Prostate gland (tissue), 2 donors: ENCODE data around the gene PAPPA. TPM values are rescaled to one million over a fixed set of nuclear protein-coding genes. Genes with fewer than 3 reads are reported as not detected.

Source experiments
- DNase-seq: peaks from one replicate; pipeline ENCODE4 v3.0.0-alpha.2; 2019; ENCODE audit warnings: low spot score
- H3K27ac ChIP-seq, 2 donors: fragments of 200-600 bp; sonication (generic); 2 replicates each; pipeline ENCODE4 v1.5.1; 2017 to 2019
- H3K27me3 ChIP-seq: fragments of 200-600 bp; sonication (generic); replicated peaks from 2 replicates; pipeline ENCODE4 v1.5.1; 2019; ENCODE audit not compliant: insufficient read depth
- H3K36me3 ChIP-seq, 2 donors: fragments of 200-600 bp; sonication (generic); 1 replicate in 1 of 2; 2 replicates in 1 of 2; pipeline versions ENCODE4 v1.5.1 to v1.8.1; 2017 to 2019
- H3K4me1 ChIP-seq: fragments of 200-600 bp; sonication (generic); replicated peaks from 2 replicates; pipeline ENCODE4 v1.5.1; 2019
- H3K4me3 ChIP-seq, 2 donors: fragments of 200-600 bp; sonication (generic); 2 replicates each; pipeline ENCODE4 v1.5.1; 2017 to 2019
- H3K9me3 ChIP-seq: fragments of 200-600 bp; sonication (generic); 2 replicates; pipeline ENCODE4 v1.5.1; 2017
- CTCF ChIP-seq, 4 experiments: fragments of 200-600 bp in 2 of 4; fragments of 450-650 bp in 2 of 4; sonication (generic) in 2 of 4; IDR thresholded peaks; 1 replicate in 3 of 4; 2 replicates in 1 of 4; pipeline ENCODE4 v1.5.1; 2016 to 2019; ENCODE audit warnings: antibody characterized with exemption in 4 of 4, mild to moderate bottlenecking in 2 of 4, moderate library complexity in 2 of 4
- POLR2A ChIP-seq: fragments of 450-650 bp; IDR thresholded peaks from one replicate; pipeline ENCODE4 v1.6.1; 2016; ENCODE audit warnings: antibody characterized with exemption, mild to moderate bottlenecking
- POLR2AphosphoS5 ChIP-seq: sonication (generic); formaldehyde crosslinking; IDR thresholded peaks from one replicate; pipeline ENCODE4 v1.6.1; 2017; ENCODE audit warnings: antibody characterized with exemption
- WGBS: methylation state at CpG from one replicate; pipeline ENCODE4 v1.1.5; 2018; 5-methylcytosine and 5-hydroxymethylcytosine counted together
- intact Hi-C: fragments of 100-400 bp; cut with DNase I; formaldehyde crosslinking; loops from one replicate; pipeline ENCODE4 v1.14.2; 2022
- total RNA-seq, 2 donors: library from RNA; depleted of rRNA; stranded (reverse); fragments of >200 nt; gene quantifications; one replicate each; pipeline ENCODE4 v1.1.0, GENCODE V29; 2016

Gene PAPPA
- total RNA-seq, 2 donors from 2014 or later: 0.27 to 1.8 TPM

GRCh38 chr9:116435706-116436105 is 282.1 kb downstream of the PAPPA start:
- Histone ChIP-seq H3K9me3 (no peaks in the 10 kb centered on the region), H3K27ac (no peak overlapping the region), H3K4me1 (no peaks in the 10 kb centered on the region), H3K4me3 (no peak overlapping the region), H3K36me3 (no peaks in the 10 kb centered on the region), H3K27me3 (no peaks in the 10 kb centered on the region)
- no peak for TF ChIP-seq POLR2AphosphoS5
- TF ChIP-seq POLR2A: no peak
- no peak for TF ChIP-seq CTCF (IDR thresholded peaks at IDR 0.05)
- 54% methylated on average over 4 of the region's 4 CpGs for WGBS
- intact Hi-C loops: no loop called here
- DNase-seq: no peak

- Histone ChIP-seq H3K27ac (no peak overlapping the region), H3K9me3 (no peaks in the 10 kb centered on the region), H3K27me3 (no peaks in the 10 kb centered on the region), H3K4me3 (no peak overlapping the region), H3K36me3 (no peaks in the 10 kb centered on the region), H3K4me1 (no peaks in the 10 kb centered on the region)
- WGBS: 100% methylated on average over 1 of the region's 1 CpG
- intact Hi-C loops: no loop called here
- no peak for DNase-seq
- TF ChIP-seq POLR2A (no peak), POLR2AphosphoS5 (no peak), CTCF (IDR thresholded peaks at IDR 0.05) (no peak)
These were observed 282.5 kb downstream of the PAPPA start for GRCh38 chr9:116436121-116436520.

- Histone ChIP-seq H3K4me1 (no peaks in the 10 kb centered on the region), H3K27me3 (no peaks in the 10 kb centered on the region)
- 78% methylated on average over 11 of the region's 11 CpGs for WGBS
These were observed 284.1 kb downstream of the PAPPA start for GRCh38 chr9:116437411-116438370.

GRCh38 chr9:116442528-116442927 is 288.9 kb downstream of the PAPPA start:
- DNase-seq: no peak
- no peak overlapping the region for H3K4me3 ChIP-seq
- no peak overlapping the region for H3K27ac ChIP-seq
- intact Hi-C loops: no loop called here
- H3K9me3 ChIP-seq: no peaks in the 10 kb centered on the region
- no peaks in the 10 kb centered on the region for H3K36me3 ChIP-seq
- H3K27me3 ChIP-seq: no peaks in the 10 kb centered on the region
- no peaks in the 10 kb centered on the region for H3K4me1 ChIP-seq
- TF ChIP-seq POLR2AphosphoS5: no peak
- no peak for TF ChIP-seq POLR2A
- no peak for TF ChIP-seq CTCF (IDR thresholded peaks at IDR 0.05)

More at GRCh38 chr9:116437411-116438370, 284.1 kb downstream of the PAPPA start:
- TF ChIP-seq POLR2AphosphoS5: no peak
- TF ChIP-seq CTCF (IDR thresholded peaks at IDR 0.05): no peak
- TF ChIP-seq POLR2A: no peak
- DNase-seq: no peak
- Histone ChIP-seq H3K4me3 (no peak overlapping the region), H3K9me3 (no peaks in the 10 kb centered on the region), H3K27ac (no peak overlapping the region), H3K36me3 (no peaks in the 10 kb centered on the region)
- intact Hi-C loops: no loop called here

- Histone ChIP-seq H3K27ac (no peak overlapping the region), H3K36me3 (no peaks in the 10 kb centered on the region), H3K4me1 (peaks cover 9% of the 10 kb centered on the region), H3K4me3 (no peak overlapping the region), H3K9me3 (no peaks in the 10 kb centered on the region), H3K27me3 (no peaks in the 10 kb centered on the region)
- WGBS: 69% methylated on average over 6 of the region's 6 CpGs
- no peak for TF ChIP-seq POLR2AphosphoS5
- no peak for TF ChIP-seq CTCF (IDR thresholded peaks at IDR 0.05)
- intact Hi-C loops: no loop called here
- DNase-seq: no peak
These were observed 294.3 kb downstream of the PAPPA start for GRCh38 chr9:116447934-116448333.
